Measurements from ENCODE around the gene TRMT11. TPM values are rescaled to one million over a fixed set of nuclear protein-coding genes. Genes with fewer than 3 reads are reported as not detected.

Gene TRMT11
- total and polyA plus RNA-seq, 9 of the 15 experiments (the other 6 are each of a cell fraction or from before 2014, with no cell fraction given) = 38.8 to 88.0 (median 59.8) TPM

GRCh38 chr6:126034656-126035055, 48.3 kb downstream of the TRMT11 start:
- BruUV-seq (replicated peaks) = no TSS peak
- Histone ChIP-seq H4K20me1 (replicated peaks; ENCODE audit: control insufficient read depth, insufficient read depth, low read length) (no peaks in the 10 kb centered on the region), H3K9me1 (ENCODE audit: control insufficient read depth, insufficient read depth, low read length) (no peaks in the 10 kb centered on the region), H3K27ac (ENCODE audit: extremely low read depth, low read depth, low read length) (no peak overlapping the region), H3K79me2 (ENCODE audit: control insufficient read depth, insufficient read depth, low read length) (peaks cover 11% of the 10 kb centered on the region; the same call in 1 of the 3 replicates), H3K36me3 (ENCODE audit: control insufficient read depth, insufficient read depth, low read length) (peaks cover 86% of the 10 kb centered on the region), H2AFZ (ENCODE audit: low read depth, low read length) (no peak overlapping the region), H3K9ac (ENCODE audit: insufficient read depth in 1 of 2, low read depth in 2 of 2, low read length in 2 of 2) (no peak overlapping the region), H3K4me3 (no peak overlapping the region), H3K27me3 (ENCODE audit: control insufficient read depth in 2 of 2, insufficient read depth in 2 of 2, low read length in 2 of 2) (no peaks in the 10 kb centered on the region), H3K4me1 (replicated peaks in 1 of 2; ENCODE audit: control insufficient read depth in 2 of 2, insufficient read depth in 2 of 2, low read length in 2 of 2) (peaks cover 0 to 8% of the 10 kb centered on the region in 2 experiments; a peak in 2 of 5 replicates), H3K9me3 (replicated peaks; ENCODE audit: control insufficient read depth, insufficient read depth, low read depth, low read length) (no peaks in the 10 kb centered on the region), H3K4me2 (ENCODE audit: insufficient read depth, low read length) (no peak overlapping the region)
- FAIRE-seq = no peak
- CTCF ChIA-PET (ENCODE audit: low intra/inter-chr PET ratio) = no interaction called here
- POLR2A ChIA-PET = no interaction called here
- in situ Hi-C loops (cut with MboI) (loop anchor here (25.0 kb wide), 2 partner anchors 303 to 1078 kb away; partner anchors contain the start of genes CENPW and RSPO3), intact Hi-C loops (cut with micrococcal nuclease) (loop anchor here (5.0 kb wide), 2 partner anchors 323 to 1088 kb away; no protein-coding TSS in a partner anchor)
- ATAC-seq = no peak
- no peak for DNase-seq (ENCODE audit: extremely low read depth in 1 of 4, low spot score in 3 of 4)
- WGBS (ENCODE audit: insufficient coverage, low coverage, missing lambda C conversion rate) = 95% methylated on average over 6 of the region's 6 CpGs
- TF ChIP-seq SUPT5H (IDR thresholded peaks at IDR 0.05) = no peak
- no peak for TF ChIP-seq ZBTB2 (IDR thresholded peaks at IDR 0.05)
- TF ChIP-seq, protein P1, sequence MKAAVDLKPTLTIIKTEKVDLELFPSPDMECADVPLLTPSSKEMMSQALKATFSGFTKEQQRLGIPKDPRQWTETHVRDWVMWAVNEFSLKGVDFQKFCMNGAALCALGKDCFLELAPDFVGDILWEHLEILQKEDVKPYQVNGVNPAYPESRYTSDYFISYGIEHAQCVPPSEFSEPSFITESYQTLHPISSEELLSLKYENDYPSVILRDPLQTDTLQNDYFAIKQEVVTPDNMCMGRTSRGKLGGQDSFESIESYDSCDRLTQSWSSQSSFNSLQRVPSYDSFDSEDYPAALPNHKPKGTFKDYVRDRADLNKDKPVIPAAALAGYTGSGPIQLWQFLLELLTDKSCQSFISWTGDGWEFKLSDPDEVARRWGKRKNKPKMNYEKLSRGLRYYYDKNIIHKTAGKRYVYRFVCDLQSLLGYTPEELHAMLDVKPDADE (conservative IDR thresholded peaks at IDR 0.05; ENCODE audit: control insufficient read depth, low read depth, low read length) = no peak
- TF ChIP-seq ARHGAP35 (IDR thresholded peaks at IDR 0.05; ENCODE audit: partially characterized antibody) = no peak
- TF ChIP-seq GTF3C2 (IDR thresholded peaks at IDR 0.05; ENCODE audit: borderline replicate concordance, extremely low read depth, insufficient read length) = no peak
- TF ChIP-seq, protein P2, sequence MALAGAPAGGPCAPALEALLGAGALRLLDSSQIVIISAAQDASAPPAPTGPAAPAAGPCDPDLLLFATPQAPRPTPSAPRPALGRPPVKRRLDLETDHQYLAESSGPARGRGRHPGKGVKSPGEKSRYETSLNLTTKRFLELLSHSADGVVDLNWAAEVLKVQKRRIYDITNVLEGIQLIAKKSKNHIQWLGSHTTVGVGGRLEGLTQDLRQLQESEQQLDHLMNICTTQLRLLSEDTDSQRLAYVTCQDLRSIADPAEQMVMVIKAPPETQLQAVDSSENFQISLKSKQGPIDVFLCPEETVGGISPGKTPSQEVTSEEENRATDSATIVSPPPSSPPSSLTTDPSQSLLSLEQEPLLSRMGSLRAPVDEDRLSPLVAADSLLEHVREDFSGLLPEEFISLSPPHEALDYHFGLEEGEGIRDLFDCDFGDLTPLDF (CRISPR knock-in tag; IDR thresholded peaks at IDR 0.05) = no peak
- TF ChIP-seq, protein P3, sequence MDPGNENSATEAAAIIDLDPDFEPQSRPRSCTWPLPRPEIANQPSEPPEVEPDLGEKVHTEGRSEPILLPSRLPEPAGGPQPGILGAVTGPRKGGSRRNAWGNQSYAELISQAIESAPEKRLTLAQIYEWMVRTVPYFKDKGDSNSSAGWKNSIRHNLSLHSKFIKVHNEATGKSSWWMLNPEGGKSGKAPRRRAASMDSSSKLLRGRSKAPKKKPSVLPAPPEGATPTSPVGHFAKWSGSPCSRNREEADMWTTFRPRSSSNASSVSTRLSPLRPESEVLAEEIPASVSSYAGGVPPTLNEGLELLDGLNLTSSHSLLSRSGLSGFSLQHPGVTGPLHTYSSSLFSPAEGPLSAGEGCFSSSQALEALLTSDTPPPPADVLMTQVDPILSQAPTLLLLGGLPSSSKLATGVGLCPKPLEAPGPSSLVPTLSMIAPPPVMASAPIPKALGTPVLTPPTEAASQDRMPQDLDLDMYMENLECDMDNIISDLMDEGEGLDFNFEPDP (CRISPR knock-in tag; IDR thresholded peaks at IDR 0.05) = no peak
- TF ChIP-seq DPF2 (IDR thresholded peaks at IDR 0.05) = no peak
- no peak for TF ChIP-seq ZNF778 (CRISPR knock-in tag; IDR thresholded peaks at IDR 0.05)
- TF ChIP-seq HIVEP1 (CRISPR knock-in tag; IDR thresholded peaks at IDR 0.05) = no peak
- no peak for TF ChIP-seq KLF1 (tag; IDR thresholded peaks at IDR 0.05)
- TF ChIP-seq, protein P4, sequence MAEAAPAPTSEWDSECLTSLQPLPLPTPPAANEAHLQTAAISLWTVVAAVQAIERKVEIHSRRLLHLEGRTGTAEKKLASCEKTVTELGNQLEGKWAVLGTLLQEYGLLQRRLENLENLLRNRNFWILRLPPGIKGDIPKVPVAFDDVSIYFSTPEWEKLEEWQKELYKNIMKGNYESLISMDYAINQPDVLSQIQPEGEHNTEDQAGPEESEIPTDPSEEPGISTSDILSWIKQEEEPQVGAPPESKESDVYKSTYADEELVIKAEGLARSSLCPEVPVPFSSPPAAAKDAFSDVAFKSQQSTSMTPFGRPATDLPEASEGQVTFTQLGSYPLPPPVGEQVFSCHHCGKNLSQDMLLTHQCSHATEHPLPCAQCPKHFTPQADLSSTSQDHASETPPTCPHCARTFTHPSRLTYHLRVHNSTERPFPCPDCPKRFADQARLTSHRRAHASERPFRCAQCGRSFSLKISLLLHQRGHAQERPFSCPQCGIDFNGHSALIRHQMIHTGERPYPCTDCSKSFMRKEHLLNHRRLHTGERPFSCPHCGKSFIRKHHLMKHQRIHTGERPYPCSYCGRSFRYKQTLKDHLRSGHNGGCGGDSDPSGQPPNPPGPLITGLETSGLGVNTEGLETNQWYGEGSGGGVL (CRISPR knock-in tag; IDR thresholded peaks at IDR 0.05) = no peak
- no peak for TF ChIP-seq ADNP (tag; IDR thresholded peaks at IDR 0.05)

All from K562 (cell line).